Mesendoderm (in vitro differentiated cells): Measurements from ENCODE around the gene PROX2.

ENCODE experiments used
- DNase-seq: peaks from one replicate; pipeline ENCODE4 v3.0.0; 2013
- H2AK5ac ChIP-seq: 2 replicates; pipeline ENCODE4 v1.6.1; 2013; ENCODE audit warnings: low read length, inconsistent platforms
- H2BK120ac ChIP-seq: 2 replicates; pipeline ENCODE4 v1.6.1; 2013; ENCODE audit warnings: low read depth, mild to moderate bottlenecking, low read length, moderate library complexity, mixed read lengths
- H2BK15ac ChIP-seq: replicated peaks from 2 replicates; pipeline ENCODE4 v1.6.1; 2013; ENCODE audit warnings: low read depth, mild to moderate bottlenecking, moderate library complexity
- H2BK5ac ChIP-seq: 2 replicates; pipeline ENCODE4 v1.6.1; 2013; ENCODE audit warnings: low read length, inconsistent platforms
- H3K18ac ChIP-seq: 2 replicates; pipeline ENCODE4 v1.6.1; 2013; ENCODE audit warnings: mild to moderate bottlenecking, low read length, mixed read lengths
- H3K23ac ChIP-seq: one replicate; pipeline ENCODE4 v1.6.1; 2013; ENCODE audit warnings: low read length
- H3K27ac ChIP-seq: 2 replicates; pipeline ENCODE4 v1.5.1; 2013; ENCODE audit warnings: low read depth, mild to moderate bottlenecking, inconsistent platforms, low read length, moderate library complexity
- H3K27me3 ChIP-seq: 2 replicates; pipeline ENCODE4 v1.6.1; 2013; ENCODE audit warnings: low read length, control low read depth, mild to moderate bottlenecking, inconsistent platforms; ENCODE audit not compliant: insufficient read depth, poor library complexity
- H3K36me3 ChIP-seq: 2 replicates; pipeline ENCODE4 v1.6.1; 2013; ENCODE audit warnings: low read length, inconsistent platforms; ENCODE audit not compliant: control insufficient read depth, insufficient read depth
- H3K4ac ChIP-seq: one replicate; pipeline ENCODE4 v1.6.1; 2013; ENCODE audit warnings: low read depth, mild to moderate bottlenecking, low read length, moderate library complexity
- H3K4me1 ChIP-seq: 2 replicates; pipeline ENCODE4 v1.6.1; 2013; ENCODE audit warnings: low read depth, low read length, inconsistent platforms; ENCODE audit not compliant: control insufficient read depth
- H3K4me2 ChIP-seq: 2 replicates; pipeline ENCODE4 v1.6.1; 2013; ENCODE audit warnings: low read length
- H3K4me3 ChIP-seq: 2 replicates; pipeline ENCODE4 v1.5.1; 2013; ENCODE audit warnings: mild to moderate bottlenecking, low read length
- H3K56ac ChIP-seq: one replicate; pipeline ENCODE4 v1.6.1; 2013; ENCODE audit warnings: low read length
- H3K79me1 ChIP-seq: 2 replicates; pipeline ENCODE4 v1.6.1; 2013; ENCODE audit warnings: low read length, inconsistent platforms
- H3K79me2 ChIP-seq: 2 replicates; pipeline ENCODE4 v1.6.1; 2013; ENCODE audit warnings: mild to moderate bottlenecking, low read length; ENCODE audit not compliant: control insufficient read depth, insufficient read depth
- H3K9ac ChIP-seq: 2 replicates; pipeline ENCODE4 v1.6.1; 2013; ENCODE audit warnings: low read length, inconsistent platforms
- H4K5ac ChIP-seq: one replicate; pipeline ENCODE4 v1.6.1; 2013; ENCODE audit warnings: low read length
- H4K8ac ChIP-seq: one replicate; pipeline ENCODE4 v1.6.1; 2013; ENCODE audit warnings: low read depth, mild to moderate bottlenecking, control low read depth, low read length, moderate library complexity
- WGBS: extraction: QIAGEN DNeasy Blood & Tissue Kit; methylation state at CpG from one replicate; pipeline ENCODE4 v1.1.7; 2013; ENCODE audit warnings: low lambda C conversion rate, missing lambda C conversion rate; ENCODE audit not compliant: insufficient coverage; ENCODE audit errors: extremely low coverage; 5-methylcytosine and 5-hydroxymethylcytosine counted together

Gene PROX2

DNA sequence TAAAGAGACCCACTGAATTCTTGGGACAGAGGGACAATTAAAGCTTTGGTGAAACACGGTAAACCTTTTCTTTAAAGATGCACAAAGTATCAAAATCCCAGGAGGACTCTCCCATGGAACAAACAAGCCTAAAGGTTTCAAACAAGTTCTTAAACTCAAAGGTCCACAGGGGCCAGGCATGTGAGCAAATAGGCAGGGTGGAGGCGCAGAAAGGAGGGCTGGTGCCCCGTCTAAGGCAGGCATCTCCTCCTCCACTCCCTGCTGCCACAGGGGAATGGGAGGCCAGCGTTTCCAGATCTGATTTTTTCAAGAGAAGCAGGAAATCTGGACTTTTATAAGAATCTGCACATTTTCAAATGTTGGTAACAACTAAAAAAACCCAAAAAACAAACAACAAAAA, 39.5 kb upstream of the PROX2 start:
- Histone ChIP-seq H3K18ac (no peak overlapping the region), H2BK5ac (no peak overlapping the region), H4K8ac (no peak overlapping the region), H3K23ac (no peak overlapping the region), H3K79me1 (no peaks in the 10 kb centered on the region), H3K79me2 (no peaks in the 10 kb centered on the region), H4K5ac (no peak overlapping the region), H3K4me2 (no peak overlapping the region), H3K56ac (no peak overlapping the region), H2BK120ac (no peak overlapping the region), H3K4me1 (no peaks in the 10 kb centered on the region), H3K4me3 (no peak overlapping the region), H3K36me3 (no peaks in the 10 kb centered on the region), H2BK15ac (no peak overlapping the region), H3K9ac (no peak overlapping the region), H3K4ac (no peak overlapping the region), H3K27me3 (no peaks in the 10 kb centered on the region), H2AK5ac (no peak overlapping the region), H3K27ac (no peak overlapping the region)
- WGBS = no CpG with 5 or more reads among the region's 4 CpGs
- DNase-seq = no peak

DNA sequence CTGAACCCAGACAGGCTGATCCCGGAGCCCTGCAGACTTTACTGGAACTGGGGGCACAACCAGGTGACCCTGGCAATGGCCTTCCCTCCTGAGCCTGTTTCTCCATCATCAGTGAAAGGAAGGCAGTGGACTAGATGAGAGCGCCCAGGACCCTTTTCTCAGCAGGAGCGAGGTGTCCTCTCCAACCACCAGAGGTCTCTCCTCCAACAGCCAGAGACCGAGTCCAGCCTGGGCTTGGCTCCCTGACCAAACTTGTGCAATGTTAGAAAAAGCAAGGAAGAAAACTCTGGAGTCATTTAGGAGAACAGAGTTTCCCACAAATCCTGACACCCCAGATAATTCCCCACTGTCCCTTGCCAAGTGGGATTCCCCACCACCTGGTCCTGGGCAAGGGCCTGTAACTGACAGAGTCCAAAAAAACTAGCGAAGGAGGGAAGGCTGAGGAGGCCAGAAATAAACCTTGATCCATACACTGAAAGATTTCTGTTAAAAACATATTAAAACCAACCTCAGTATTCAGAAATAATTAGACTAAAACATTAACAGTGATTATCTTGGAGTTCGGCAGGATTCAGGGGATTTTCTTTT, 38.1 kb upstream of the PROX2 start:
- H2AK5ac ChIP-seq = no peak overlapping the region
- H3K56ac ChIP-seq = no peak overlapping the region
- H3K27me3 ChIP-seq = no peaks in the 10 kb centered on the region
- no peak overlapping the region for H4K5ac ChIP-seq
- H3K27ac ChIP-seq = no peak overlapping the region
- DNase-seq = peak; percentile 68
- H3K4ac ChIP-seq = no peak overlapping the region
- H3K23ac ChIP-seq = no peak overlapping the region
- H3K4me3 ChIP-seq = no peak overlapping the region
- H3K36me3 ChIP-seq = no peaks in the 10 kb centered on the region
- no peak overlapping the region for H2BK120ac ChIP-seq
- H2BK5ac ChIP-seq = no peak overlapping the region
- no peak overlapping the region for H3K4me2 ChIP-seq
- no peaks in the 10 kb centered on the region for H3K79me1 ChIP-seq
- H3K9ac ChIP-seq = no peak overlapping the region
- H4K8ac ChIP-seq = no peak overlapping the region
- H3K4me1 ChIP-seq = no peaks in the 10 kb centered on the region
- H2BK15ac ChIP-seq = no peak overlapping the region
- WGBS = no CpG with 5 or more reads among the region's 6 CpGs
- H3K79me2 ChIP-seq = no peaks in the 10 kb centered on the region
- no peak overlapping the region for H3K18ac ChIP-seq

DNA sequence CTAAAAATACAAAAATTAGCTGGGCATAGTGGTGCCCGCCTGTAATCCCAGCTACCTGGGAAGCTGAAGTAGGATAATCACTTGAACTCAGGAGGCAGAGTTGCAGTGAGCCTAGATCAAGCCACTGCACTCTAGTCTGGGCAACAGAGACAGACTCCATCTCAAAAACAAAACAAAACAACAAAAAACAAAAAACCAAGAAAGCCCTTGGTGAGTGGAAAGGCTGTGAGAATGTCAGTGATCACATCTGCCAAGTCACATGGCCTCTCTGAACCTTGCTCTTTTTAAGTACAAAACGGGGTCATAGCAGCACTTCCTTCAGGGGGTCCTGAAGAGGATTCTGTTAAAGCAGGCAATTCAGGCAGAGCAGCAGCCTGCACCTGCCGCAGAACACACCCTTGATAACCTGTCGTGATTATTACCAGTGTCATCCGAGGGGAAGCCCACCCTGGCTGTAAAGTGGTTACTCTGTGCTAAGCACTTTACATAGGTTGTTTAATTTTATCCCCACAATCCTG, 37.5 kb upstream of the PROX2 start:
- Histone ChIP-seq H4K8ac (no peak overlapping the region), H3K9ac (no peak overlapping the region), H3K18ac (no peak overlapping the region), H3K79me2 (no peaks in the 10 kb centered on the region), H3K23ac (no peak overlapping the region), H3K4ac (no peak overlapping the region), H4K5ac (no peak overlapping the region), H3K36me3 (no peaks in the 10 kb centered on the region), H3K4me3 (no peak overlapping the region), H3K79me1 (no peaks in the 10 kb centered on the region), H3K27me3 (no peaks in the 10 kb centered on the region), H3K4me2 (no peak overlapping the region), H2BK15ac (no peak overlapping the region), H2BK5ac (no peak overlapping the region), H2BK120ac (no peak overlapping the region), H2AK5ac (no peak overlapping the region), H3K56ac (no peak overlapping the region), H3K27ac (no peak overlapping the region), H3K4me1 (no peaks in the 10 kb centered on the region)
- DNase-seq = no peak
- no CpG with 5 or more reads among the region's 5 CpGs for WGBS

DNA sequence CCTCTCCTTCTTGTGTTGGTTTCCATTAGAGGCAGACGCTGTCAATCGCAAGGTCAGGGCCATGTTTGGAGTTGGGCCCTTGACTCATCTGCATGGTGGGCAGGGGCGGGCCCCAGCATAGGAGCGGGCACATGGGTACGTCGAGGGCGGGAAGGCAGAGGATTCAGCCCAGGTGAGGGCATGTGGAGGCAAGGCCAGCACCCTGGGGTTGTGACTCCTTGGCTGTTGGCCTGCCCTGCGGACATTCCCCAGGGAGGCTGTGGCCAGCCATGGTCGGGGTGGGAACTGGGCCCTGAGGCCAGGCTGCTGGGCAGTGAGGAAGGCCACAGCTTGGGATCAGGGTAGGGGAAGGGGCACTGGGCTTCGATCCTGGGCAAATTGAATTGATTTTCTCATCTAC, 36.9 kb upstream of the PROX2 start:
- no peak overlapping the region for H3K4me2 ChIP-seq
- H2BK15ac ChIP-seq = no peak overlapping the region
- H3K4me3 ChIP-seq = no peak overlapping the region
- no peaks in the 10 kb centered on the region for H3K36me3 ChIP-seq
- no peak overlapping the region for H2AK5ac ChIP-seq
- no peaks in the 10 kb centered on the region for H3K27me3 ChIP-seq
- no peak overlapping the region for H3K4ac ChIP-seq
- H2BK120ac ChIP-seq = no peak overlapping the region
- no peak overlapping the region for H2BK5ac ChIP-seq
- no peak overlapping the region for H3K18ac ChIP-seq
- no peaks in the 10 kb centered on the region for H3K4me1 ChIP-seq
- H3K23ac ChIP-seq = no peak overlapping the region
- no peaks in the 10 kb centered on the region for H3K79me2 ChIP-seq
- no peak overlapping the region for H4K5ac ChIP-seq
- no peak overlapping the region for H3K9ac ChIP-seq
- no CpG with 5 or more reads among the region's 10 CpGs for WGBS
- no peak for DNase-seq
- no peaks in the 10 kb centered on the region for H3K79me1 ChIP-seq
- no peak overlapping the region for H3K27ac ChIP-seq
- no peak overlapping the region for H3K56ac ChIP-seq
- no peak overlapping the region for H4K8ac ChIP-seq

GRCh38 chr14:74912111-74912510, 36.2 kb upstream of the PROX2 start:
- Histone ChIP-seq H3K9ac (no peak overlapping the region), H3K4me1 (no peaks in the 10 kb centered on the region), H2BK15ac (no peak overlapping the region), H4K5ac (no peak overlapping the region), H3K23ac (no peak overlapping the region), H3K79me1 (no peaks in the 10 kb centered on the region), H3K27ac (no peak overlapping the region), H3K4me3 (no peak overlapping the region), H4K8ac (no peak overlapping the region), H2BK5ac (no peak overlapping the region), H3K4ac (no peak overlapping the region), H3K36me3 (no peaks in the 10 kb centered on the region), H3K4me2 (no peak overlapping the region), H2BK120ac (no peak overlapping the region), H3K18ac (no peak overlapping the region), H3K27me3 (no peaks in the 10 kb centered on the region), H2AK5ac (no peak overlapping the region), H3K79me2 (no peaks in the 10 kb centered on the region), H3K56ac (no peak overlapping the region)
- DNase-seq = no peak
- no CpG with 5 or more reads among the region's 6 CpGs for WGBS

- Histone ChIP-seq H3K27me3 (no peaks in the 10 kb centered on the region), H3K18ac (no peak overlapping the region), H3K56ac (no peak overlapping the region), H4K5ac (no peak overlapping the region), H3K4me3 (no peak overlapping the region), H2AK5ac (no peak overlapping the region), H3K27ac (no peak overlapping the region), H3K4ac (no peak overlapping the region), H2BK15ac (no peak overlapping the region), H3K4me2 (no peak overlapping the region), H3K9ac (no peak overlapping the region), H2BK5ac (no peak overlapping the region), H4K8ac (no peak overlapping the region), H3K79me2 (no peaks in the 10 kb centered on the region), H3K79me1 (no peaks in the 10 kb centered on the region), H3K4me1 (no peaks in the 10 kb centered on the region), H3K23ac (no peak overlapping the region), H3K36me3 (no peaks in the 10 kb centered on the region), H2BK120ac (no peak overlapping the region)
- WGBS = no CpG with 5 or more reads among the region's 5 CpGs
- DNase-seq = no peak
Measured at GRCh38 chr14:74911704-74912103, 35.8 kb upstream of the PROX2 start.
